ENCODE measurements around the gene ERN2.

The ERN2 gene

GRCh38 chr16:23702951-23703350 lies 10.1 kb downstream of the ERN2 start:
- Histone ChIP-seq H3K27me3 (replicated peaks; ENCODE audit: insufficient read depth, low read length) (no peaks in the 10 kb centered on the region), H4K20me1 (ENCODE audit: insufficient read depth, low read length) (no peaks in the 10 kb centered on the region), H3K9me2 (replicated peaks; ENCODE audit: insufficient read depth, low read length) (no peaks in the 10 kb centered on the region), H3K4me3 (ENCODE audit: low read length) (no peak overlapping the region), H3K79me2 (ENCODE audit: low read length) (no peaks in the 10 kb centered on the region), H2AFZ (ENCODE audit: low read length) (no peak overlapping the region), H3K27ac (ENCODE audit: low read length) (no peak overlapping the region), H3K4me1 (ENCODE audit: low read length) (no peaks in the 10 kb centered on the region), H3K9me3 (replicated peaks; ENCODE audit: insufficient read depth, low read length) (no peaks in the 10 kb centered on the region), H3F3A (ENCODE audit: insufficient read depth, low read length) (no peaks in the 10 kb centered on the region), H3K4me2 (ENCODE audit: low read depth, low read length) (no peak overlapping the region), H3K9ac (ENCODE audit: low read length) (no peak overlapping the region), H3K36me3 (replicated peaks; ENCODE audit: insufficient read depth, low read length) (no peaks in the 10 kb centered on the region)
- DNase-seq = no peak
- TF ChIP-seq CTCF (IDR thresholded peaks at IDR 0.05; ENCODE audit: low read length) = no peak
- TF ChIP-seq EZH2phosphoT487 (IDR thresholded peaks at IDR 0.05; ENCODE audit: low read length) = no peak
- no peak for TF ChIP-seq EZH2 (optimal IDR thresholded peaks at IDR 0.05; ENCODE audit: low read depth, low read length)

GRCh38 chr16:23701045-23701444 lies 12.0 kb downstream of the ERN2 start:
- no peaks in the 10 kb centered on the region for H3F3A ChIP-seq (ENCODE audit: insufficient read depth, low read length)
- no peaks in the 10 kb centered on the region for H3K36me3 ChIP-seq (replicated peaks; ENCODE audit: insufficient read depth, low read length)
- no peaks in the 10 kb centered on the region for H4K20me1 ChIP-seq (ENCODE audit: insufficient read depth, low read length)
- no peak for DNase-seq
- no peak overlapping the region for H3K4me2 ChIP-seq (ENCODE audit: low read depth, low read length)
- no peaks in the 10 kb centered on the region for H3K27me3 ChIP-seq (replicated peaks; ENCODE audit: insufficient read depth, low read length)
- TF ChIP-seq CTCF (IDR thresholded peaks at IDR 0.05; ENCODE audit: low read length) = no peak
- no peak for TF ChIP-seq EZH2phosphoT487 (IDR thresholded peaks at IDR 0.05; ENCODE audit: low read length)
- TF ChIP-seq EZH2 (optimal IDR thresholded peaks at IDR 0.05; ENCODE audit: low read depth, low read length) = no peak
- no peaks in the 10 kb centered on the region for H3K79me2 ChIP-seq (ENCODE audit: low read length)
- H3K4me3 ChIP-seq (ENCODE audit: low read length) = no peak overlapping the region
- no peak overlapping the region for H3K9ac ChIP-seq (ENCODE audit: low read length)
- no peak overlapping the region for H2AFZ ChIP-seq (ENCODE audit: low read length)
- no peaks in the 10 kb centered on the region for H3K9me3 ChIP-seq (replicated peaks; ENCODE audit: insufficient read depth, low read length)
- H3K4me1 ChIP-seq (ENCODE audit: low read length) = no peaks in the 10 kb centered on the region
- no peak overlapping the region for H3K27ac ChIP-seq (ENCODE audit: low read length)
- H3K9me2 ChIP-seq (replicated peaks; ENCODE audit: insufficient read depth, low read length) = no peaks in the 10 kb centered on the region

GRCh38 chr16:23700509-23700908 lies 12.5 kb downstream of the ERN2 start:
- Histone ChIP-seq H3K36me3 (replicated peaks; ENCODE audit: insufficient read depth, low read length) (no peaks in the 10 kb centered on the region), H4K20me1 (ENCODE audit: insufficient read depth, low read length) (no peaks in the 10 kb centered on the region), H3K4me3 (ENCODE audit: low read length) (no peak overlapping the region), H2AFZ (ENCODE audit: low read length) (no peak overlapping the region), H3F3A (ENCODE audit: insufficient read depth, low read length) (no peaks in the 10 kb centered on the region), H3K27me3 (replicated peaks; ENCODE audit: insufficient read depth, low read length) (no peaks in the 10 kb centered on the region), H3K79me2 (ENCODE audit: low read length) (no peaks in the 10 kb centered on the region), H3K9me2 (replicated peaks; ENCODE audit: insufficient read depth, low read length) (no peaks in the 10 kb centered on the region), H3K4me1 (ENCODE audit: low read length) (no peaks in the 10 kb centered on the region), H3K4me2 (ENCODE audit: low read depth, low read length) (no peak overlapping the region), H3K9ac (ENCODE audit: low read length) (no peak overlapping the region), H3K9me3 (replicated peaks; ENCODE audit: insufficient read depth, low read length) (no peaks in the 10 kb centered on the region), H3K27ac (ENCODE audit: low read length) (no peak overlapping the region)
- DNase-seq = no peak
- no peak for TF ChIP-seq EZH2 (optimal IDR thresholded peaks at IDR 0.05; ENCODE audit: low read depth, low read length)
- no peak for TF ChIP-seq CTCF (IDR thresholded peaks at IDR 0.05; ENCODE audit: low read length)
- no peak for TF ChIP-seq EZH2phosphoT487 (IDR thresholded peaks at IDR 0.05; ENCODE audit: low read length)

All from MM.1S (cell line).